Medulla oblongata (tissue), 1 donor: ENCODE data around the gene MAPK1.
"Not testable (repeated sequence)": the region's sequence is repeated elsewhere in the genome, so short reads cannot be mapped to it uniquely, and the experiment has no call there.

Experiments used
- DNase-seq: peaks from one replicate; pipeline ENCODE4 v3.0.0-alpha.2; 2015; ENCODE audit errors: extremely low spot score

The MAPK1 gene

DNA sequence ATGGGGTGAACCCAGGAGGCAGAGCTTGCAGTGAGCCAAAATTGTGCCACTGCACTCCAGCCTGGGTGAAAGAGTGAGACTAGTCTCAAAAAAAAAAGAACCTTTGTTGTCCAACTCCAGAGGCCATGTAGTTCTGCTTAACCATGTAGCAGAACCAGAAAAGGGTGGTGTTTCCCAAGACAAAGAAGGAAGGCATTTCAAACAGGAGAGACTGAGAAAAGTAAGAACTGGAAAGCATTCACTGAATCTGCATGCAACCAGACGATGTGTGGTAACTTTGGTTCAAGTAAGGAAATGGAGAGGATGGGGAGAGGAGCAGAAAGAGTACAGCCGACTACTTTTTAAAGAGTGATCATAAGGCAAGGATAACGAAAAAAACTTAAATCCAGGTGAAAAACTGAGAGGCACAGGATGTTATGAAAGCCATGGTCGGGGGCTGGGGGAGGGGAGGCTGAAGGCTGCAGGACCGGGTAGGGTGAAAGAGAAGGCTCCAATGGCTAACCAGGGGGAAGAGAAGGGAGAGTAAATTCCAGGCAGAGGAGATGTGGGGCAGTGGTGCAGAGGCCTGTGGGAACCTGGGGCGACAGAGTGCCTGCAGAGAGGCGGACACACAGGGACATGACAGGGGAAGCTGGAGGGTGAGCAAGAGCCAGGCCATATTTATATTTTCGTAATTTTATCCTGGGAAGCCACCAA lies 48.8 kb downstream of the MAPK1 start:
- no peak for DNase-seq

- not testable (repeated sequence) for DNase-seq
These were observed 50.0 kb downstream of the MAPK1 start for GRCh38 chr22:21817497-21817853.

DNA sequence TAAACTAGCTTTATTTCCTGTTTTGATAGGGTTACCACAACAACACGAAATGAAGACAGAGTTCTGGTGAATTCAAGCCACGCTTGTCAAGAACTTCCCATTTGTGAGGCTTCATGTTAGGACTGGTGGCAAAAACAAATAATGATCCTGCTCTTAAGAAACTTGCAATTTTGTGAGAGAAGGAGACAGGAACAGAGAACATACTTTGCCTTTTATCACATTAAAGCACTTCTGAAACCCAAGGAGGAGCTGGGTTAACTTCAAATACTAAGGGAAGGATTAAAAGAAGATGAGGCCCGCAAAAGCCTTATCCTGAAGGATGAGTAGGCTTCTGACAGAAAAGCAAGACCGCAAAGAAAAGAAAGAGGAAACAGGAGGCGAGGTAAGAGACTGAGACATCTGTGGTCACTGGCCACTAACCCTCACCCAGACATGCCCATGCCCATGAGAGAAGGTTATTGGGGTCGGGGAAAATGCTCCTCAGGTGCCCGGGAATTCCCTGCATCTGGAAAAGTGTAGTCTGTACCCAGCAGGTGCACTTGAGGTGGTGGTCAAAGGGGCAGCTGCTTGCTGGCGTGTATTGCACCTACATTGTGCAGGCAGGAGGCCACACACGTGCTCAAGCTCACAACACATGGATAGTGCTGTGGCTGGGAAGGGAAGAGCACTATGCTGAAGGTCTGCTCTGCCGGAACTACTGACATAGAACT lies 50.5 kb downstream of the MAPK1 start:
- DNase-seq, result peak; percentile 71

DNA sequence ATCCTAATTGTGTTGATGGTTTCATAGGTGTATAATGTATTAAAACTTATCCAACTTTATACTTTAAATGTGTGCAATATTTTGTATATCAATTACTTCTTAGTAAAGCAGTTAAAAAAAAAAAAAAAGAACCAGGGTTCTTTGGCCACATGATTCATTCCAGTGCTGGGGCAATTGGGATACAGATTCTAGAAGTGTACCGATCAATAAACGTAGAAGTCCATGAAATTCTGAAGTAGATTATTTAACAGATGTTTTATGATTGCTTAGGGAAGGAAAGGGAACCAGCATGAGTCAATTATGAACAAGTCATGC lies 51.0 kb downstream of the MAPK1 start:
- no peak for DNase-seq

DNA sequence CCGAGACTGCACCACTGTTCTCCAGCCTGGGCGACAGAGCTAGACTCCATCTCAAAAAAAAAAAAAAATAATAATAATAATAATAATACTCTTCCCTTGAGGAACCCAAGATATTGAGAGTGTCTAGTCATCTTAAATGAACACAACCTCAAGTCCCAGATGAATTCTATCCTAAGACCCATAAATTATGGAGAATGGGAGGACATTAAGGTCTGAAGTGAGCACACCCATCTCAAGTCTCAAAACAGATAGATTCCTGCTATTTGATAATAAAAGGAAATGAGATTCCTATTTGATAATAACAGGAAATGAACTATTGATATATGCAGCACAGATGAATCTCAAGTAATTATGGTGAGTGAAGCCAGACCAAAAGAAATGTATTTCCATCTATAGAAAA lies 51.5 kb downstream of the MAPK1 start:
- no peak for DNase-seq

DNA sequence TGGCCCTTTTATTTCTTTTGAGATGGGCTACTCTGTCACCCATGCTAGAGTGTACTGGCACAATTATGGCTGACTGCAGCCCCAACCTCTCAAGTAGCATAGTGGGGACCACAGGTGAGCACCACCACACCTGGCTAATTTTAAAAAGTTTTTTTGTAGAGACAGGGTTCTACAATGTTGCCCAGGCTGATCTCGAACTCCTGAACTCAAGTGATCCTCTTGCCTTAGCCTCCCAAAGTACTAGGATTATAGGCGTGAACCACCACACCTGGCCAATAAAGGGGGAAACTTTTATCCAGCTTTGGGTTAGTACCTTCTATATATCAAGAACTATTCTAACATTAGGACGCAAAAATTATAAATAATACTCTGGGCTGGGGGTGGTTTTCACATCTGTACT lies 52.1 kb downstream of the MAPK1 start:
- no peak for DNase-seq

GRCh38 chr22:21811982-21812381 lies 55.5 kb downstream of the MAPK1 start:
- no peak for DNase-seq

DNA sequence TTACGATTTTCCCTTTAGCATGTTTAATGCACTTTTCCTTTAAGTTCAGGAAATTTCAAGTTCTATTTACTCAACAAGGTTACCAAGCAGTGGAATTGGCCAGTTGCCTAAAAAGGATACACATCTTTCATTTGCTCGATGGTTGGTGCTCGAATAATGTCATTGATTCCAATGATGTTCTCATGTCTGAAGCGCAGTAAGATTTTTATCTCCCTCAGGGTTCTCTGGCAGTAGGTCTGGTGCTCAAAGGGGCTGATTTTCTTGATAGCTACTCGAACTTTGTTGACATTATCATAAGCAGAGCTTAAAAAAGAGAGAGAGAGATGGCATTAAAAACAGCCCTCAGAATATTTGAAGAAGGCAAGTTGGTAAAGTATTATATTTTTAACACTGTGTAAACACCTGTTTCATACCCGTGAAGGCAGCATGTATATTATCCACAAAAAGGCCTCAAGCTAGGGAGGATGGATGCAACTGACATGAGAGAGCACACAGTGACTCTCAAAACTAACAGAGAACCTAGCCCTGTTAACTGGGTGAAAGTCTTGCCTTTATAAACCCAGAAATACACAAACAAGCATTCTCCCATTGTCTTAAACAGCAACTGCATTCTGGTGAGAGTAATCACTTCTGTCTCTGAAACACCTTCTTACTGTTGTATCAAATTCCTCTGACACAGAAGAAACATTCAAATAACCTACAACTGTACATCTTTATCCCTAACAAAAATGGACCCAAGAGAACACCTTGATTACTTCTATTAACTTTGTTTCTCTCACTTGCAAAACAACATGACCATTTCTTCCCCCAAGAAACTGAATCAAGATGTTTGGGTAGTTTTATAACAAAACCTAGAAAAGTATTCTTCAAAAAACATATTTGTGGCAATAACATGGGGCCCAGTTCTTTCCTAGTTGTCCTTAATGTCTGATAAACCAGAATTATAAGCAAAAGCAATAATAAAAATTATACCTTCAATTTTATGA lies 59.6 kb downstream of the MAPK1 start:
- DNase-seq, result no peak

GRCh38 chr22:21805325-21805724 lies 62.1 kb downstream of the MAPK1 start:
- not testable (repeated sequence) for DNase-seq

DNA sequence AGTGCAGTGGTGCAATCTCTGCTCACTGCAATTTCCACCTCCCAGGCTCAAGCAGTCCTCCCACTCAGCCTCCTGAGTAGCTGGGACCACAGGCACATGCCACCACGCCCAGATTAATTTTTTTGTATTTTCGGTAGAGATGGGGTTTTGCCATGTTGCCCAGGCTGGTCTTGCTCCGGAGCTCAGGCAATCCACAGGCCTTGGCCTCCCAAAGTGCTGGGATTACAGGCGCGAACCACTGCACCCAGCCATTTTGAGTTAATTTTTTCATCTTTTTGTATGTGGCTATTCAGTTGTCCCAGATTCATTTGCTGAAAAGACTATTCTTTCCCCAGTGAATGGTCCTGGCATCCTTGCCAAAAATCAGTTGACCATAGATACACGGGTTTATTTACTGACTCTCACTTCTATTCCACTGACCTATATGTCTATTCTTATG lies 63.6 kb downstream of the MAPK1 start:
- DNase-seq, result peak; percentile 80

DNA sequence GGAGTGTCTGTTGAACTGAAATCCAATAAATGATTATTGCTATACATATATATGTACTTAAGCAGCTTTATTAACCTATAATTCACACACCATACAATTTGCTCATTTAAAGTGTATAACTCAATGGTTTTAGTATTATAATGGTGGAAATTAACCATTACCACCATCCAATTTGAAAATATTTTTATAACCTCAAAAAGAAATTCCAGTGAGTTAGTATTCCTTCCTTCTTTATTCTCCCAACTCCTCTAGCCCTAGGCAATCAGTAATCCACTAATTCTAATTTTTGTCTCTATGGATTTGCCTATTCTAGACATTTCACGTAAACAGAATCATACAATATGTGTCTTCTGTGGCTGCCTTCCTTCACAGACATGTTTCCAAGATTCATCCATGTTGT lies 64.8 kb downstream of the MAPK1 start:
- no peak for DNase-seq

GRCh38 chr22:21802056-21802455 lies 65.4 kb downstream of the MAPK1 start:
- DNase-seq, result no peak

GRCh38 chr22:21801304-21801644 lies 66.2 kb downstream of the MAPK1 start:
- DNase-seq, result not testable (repeated sequence)

DNA sequence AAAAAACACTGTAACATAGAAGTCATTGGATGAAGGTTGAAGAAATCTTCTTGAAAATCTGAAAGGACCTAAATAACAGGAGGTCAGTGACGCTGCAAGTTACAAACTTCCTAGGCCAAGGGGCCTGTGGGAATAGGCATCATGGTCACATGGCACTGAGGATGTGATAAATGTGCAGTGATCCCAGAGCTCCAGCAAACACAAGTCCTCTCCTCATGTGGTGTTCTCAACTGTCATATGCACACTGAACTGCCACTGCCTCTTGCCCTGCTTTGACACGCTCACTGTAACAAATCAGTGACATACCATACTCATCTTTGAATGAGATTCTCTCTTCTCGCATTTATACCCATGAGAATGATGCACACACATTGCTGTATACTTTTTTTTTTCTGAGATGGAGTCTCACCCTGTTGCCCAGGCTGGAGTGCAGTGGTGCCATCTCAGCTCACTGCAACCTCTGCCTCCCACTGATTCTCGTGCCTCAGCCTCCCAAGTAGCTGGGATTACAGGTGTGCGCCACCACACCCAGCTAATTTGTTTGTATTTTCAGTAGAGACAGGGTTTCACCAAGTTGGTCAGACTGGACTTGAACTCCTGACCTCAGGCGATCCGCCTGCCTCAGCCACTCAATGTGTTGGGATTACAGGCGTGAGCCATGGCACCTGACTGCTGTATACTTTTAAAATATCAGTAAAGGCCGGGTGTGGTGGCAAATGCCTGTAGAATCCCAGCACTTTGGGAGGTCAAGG lies 66.7 kb downstream of the MAPK1 start:
- DNase-seq, result no peak

- no peak for DNase-seq
These were observed 69.8 kb downstream of the MAPK1 start for GRCh38 chr22:21797444-21798221.

GRCh38 chr22:21796863-21797262 lies 70.6 kb downstream of the MAPK1 start:
- DNase-seq, result peak; percentile 86

GRCh38 chr22:21796231-21796630 lies 71.2 kb downstream of the MAPK1 start:
- DNase-seq, result no peak

GRCh38 chr22:21793716-21794115 lies 73.7 kb downstream of the MAPK1 start:
- DNase-seq, result not testable (repeated sequence)

- DNase-seq, result no peak
These were observed 75.5 kb downstream of the MAPK1 start for GRCh38 chr22:21791635-21792625.
